Neural cell (in vitro differentiated cells): ENCODE measurements around the gene ALG6.

Experiments used
- EP300 ChIP-seq: fragments of 450-650 bp; conservative IDR thresholded peaks from 2 replicates; pipeline ENCODE4 v1.6.1; 2014; ENCODE audit warnings: antibody characterized with exemption, mild to moderate bottlenecking, moderate library complexity; ENCODE audit not compliant: poor library complexity, severe bottlenecking
- EZH2 ChIP-seq: fragments of 200-600, 300-800 bp; shearing (Covaris generic), sonication (generic); IDR thresholded peaks from 2 replicates; pipeline ENCODE4 v1.6.1; 2014; ENCODE audit warnings: antibody characterized with exemption, low read length, borderline replicate concordance, mild to moderate bottlenecking; ENCODE audit not compliant: insufficient read depth, poor library complexity, severe bottlenecking
- POLR2AphosphoS5 ChIP-seq: IDR thresholded peaks from 2 replicates; pipeline ENCODE4 v1.6.1; 2012
- RAD21 ChIP-seq: fragments of 450-650 bp; conservative IDR thresholded peaks from 2 replicates; pipeline ENCODE4 v1.6.1; 2014; ENCODE audit warnings: antibody characterized with exemption, mild to moderate bottlenecking, moderate library complexity
- TF ChIP-seq, protein P1 (sequence below): fragments of 450-650 bp; IDR thresholded peaks from 2 replicates; pipeline ENCODE4 v1.5.1; 2014; ENCODE audit warnings: antibody characterized with exemption, mild to moderate bottlenecking, moderate library complexity; ENCODE audit not compliant: poor library complexity, severe bottlenecking
- TF ChIP-seq, protein P2 (sequence below): IDR thresholded peaks from 2 replicates; pipeline ENCODE4 v1.6.1; 2012; ENCODE audit warnings: borderline replicate concordance

DNA sequence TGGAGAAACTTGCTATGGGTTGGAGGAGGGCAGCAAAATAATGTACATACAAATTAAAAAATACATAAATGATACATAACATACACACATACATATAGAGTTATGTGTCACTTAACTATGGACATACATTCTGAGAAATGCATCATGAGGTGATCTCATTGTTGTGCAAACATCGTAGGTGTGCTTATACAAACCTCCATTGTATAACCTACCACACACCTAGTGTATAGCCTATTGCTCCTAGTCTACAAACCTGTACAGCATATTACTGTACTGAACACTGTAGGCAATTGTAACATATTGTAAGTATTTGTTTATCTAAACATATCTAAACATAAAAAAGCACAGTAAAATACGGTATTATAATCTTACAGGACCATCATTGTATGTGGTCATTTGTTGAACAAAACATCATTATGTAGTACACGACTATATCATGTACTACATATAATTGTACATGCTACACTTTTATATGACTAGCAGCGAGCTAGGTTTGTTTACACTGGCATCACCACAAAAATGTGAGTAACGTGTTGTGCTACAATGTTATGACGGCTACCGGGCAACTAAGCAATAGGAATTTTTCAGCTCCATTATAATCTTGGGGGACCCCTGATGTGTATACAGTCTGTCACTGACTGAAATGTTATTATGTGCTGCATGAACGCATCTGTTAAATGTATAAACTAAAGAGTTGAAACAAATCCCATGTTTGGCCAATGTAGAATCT lies 120.1 kb downstream of the ALG6 start:
- TF ChIP-seq, protein P1, sequence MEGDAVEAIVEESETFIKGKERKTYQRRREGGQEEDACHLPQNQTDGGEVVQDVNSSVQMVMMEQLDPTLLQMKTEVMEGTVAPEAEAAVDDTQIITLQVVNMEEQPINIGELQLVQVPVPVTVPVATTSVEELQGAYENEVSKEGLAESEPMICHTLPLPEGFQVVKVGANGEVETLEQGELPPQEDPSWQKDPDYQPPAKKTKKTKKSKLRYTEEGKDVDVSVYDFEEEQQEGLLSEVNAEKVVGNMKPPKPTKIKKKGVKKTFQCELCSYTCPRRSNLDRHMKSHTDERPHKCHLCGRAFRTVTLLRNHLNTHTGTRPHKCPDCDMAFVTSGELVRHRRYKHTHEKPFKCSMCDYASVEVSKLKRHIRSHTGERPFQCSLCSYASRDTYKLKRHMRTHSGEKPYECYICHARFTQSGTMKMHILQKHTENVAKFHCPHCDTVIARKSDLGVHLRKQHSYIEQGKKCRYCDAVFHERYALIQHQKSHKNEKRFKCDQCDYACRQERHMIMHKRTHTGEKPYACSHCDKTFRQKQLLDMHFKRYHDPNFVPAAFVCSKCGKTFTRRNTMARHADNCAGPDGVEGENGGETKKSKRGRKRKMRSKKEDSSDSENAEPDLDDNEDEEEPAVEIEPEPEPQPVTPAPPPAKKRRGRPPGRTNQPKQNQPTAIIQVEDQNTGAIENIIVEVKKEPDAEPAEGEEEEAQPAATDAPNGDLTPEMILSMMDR = no peak
- TF ChIP-seq RAD21 = no peak
- no peak for TF ChIP-seq EZH2
- peak; percentile 40 for TF ChIP-seq POLR2AphosphoS5
- no peak for TF ChIP-seq EP300
- TF ChIP-seq, protein P2, sequence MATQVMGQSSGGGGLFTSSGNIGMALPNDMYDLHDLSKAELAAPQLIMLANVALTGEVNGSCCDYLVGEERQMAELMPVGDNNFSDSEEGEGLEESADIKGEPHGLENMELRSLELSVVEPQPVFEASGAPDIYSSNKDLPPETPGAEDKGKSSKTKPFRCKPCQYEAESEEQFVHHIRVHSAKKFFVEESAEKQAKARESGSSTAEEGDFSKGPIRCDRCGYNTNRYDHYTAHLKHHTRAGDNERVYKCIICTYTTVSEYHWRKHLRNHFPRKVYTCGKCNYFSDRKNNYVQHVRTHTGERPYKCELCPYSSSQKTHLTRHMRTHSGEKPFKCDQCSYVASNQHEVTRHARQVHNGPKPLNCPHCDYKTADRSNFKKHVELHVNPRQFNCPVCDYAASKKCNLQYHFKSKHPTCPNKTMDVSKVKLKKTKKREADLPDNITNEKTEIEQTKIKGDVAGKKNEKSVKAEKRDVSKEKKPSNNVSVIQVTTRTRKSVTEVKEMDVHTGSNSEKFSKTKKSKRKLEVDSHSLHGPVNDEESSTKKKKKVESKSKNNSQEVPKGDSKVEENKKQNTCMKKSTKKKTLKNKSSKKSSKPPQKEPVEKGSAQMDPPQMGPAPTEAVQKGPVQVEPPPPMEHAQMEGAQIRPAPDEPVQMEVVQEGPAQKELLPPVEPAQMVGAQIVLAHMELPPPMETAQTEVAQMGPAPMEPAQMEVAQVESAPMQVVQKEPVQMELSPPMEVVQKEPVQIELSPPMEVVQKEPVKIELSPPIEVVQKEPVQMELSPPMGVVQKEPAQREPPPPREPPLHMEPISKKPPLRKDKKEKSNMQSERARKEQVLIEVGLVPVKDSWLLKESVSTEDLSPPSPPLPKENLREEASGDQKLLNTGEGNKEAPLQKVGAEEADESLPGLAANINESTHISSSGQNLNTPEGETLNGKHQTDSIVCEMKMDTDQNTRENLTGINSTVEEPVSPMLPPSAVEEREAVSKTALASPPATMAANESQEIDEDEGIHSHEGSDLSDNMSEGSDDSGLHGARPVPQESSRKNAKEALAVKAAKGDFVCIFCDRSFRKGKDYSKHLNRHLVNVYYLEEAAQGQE = no peak
